ENCODE measurements around the gene COBLL1.

COBLL1 gene

DNA sequence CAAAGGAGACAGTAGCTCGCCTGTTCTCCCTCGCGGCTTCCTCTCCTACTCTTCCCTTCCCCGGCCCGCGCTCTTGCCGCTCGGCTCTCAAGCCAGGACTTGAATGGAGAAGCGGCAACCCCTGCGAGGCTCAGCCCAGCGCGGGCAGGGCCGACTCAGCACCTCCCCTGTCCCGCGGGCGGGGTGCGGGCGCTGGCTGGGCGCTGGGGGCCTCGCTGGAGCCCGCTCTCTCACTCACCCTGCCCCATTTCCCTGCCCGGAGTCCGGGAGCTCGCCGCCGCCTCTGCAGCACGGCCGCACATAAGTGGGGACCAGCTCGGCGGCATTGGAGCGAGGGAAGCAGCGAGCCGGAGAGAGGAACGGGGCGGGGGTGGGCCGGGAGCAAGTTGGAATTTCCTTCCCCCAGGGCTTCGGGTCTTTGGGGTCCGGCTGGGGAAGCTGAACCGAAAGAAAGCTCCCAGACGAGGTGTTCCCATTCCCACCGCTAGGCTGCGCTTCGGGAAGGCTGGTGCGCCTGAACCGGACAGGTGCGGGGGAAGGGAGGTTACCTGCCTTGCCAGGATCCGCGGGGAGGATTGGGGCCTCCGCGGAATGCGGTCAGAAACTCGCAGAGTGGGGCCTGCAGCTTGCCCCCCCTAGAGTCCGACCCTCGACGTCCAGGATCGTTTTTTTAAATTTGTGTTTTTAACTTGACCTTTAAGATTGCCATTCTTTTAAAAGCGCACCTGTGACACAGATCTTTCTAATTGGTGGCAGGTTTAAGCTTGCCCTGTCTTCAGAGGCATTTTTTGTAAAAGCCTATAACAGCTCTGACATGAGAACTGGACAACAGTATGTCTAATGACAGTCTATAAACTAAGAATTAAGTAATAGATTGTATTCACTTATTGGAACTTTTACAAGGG lies at the start of gene COBLL1:
Gene COBLL1, minus strand, starts transcription at position 105 of the 905 bp plus-strand sequence. CDS start 627 bp downstream, outside the sequence.
- peak within 1 kb of the TSS; percentile 97 for H3K9ac ChIP-seq (ENCODE audit: low read depth, low read length)
- H3K4me1 ChIP-seq (ENCODE audit: insufficient read depth, low read length), result peaks cover 9% of the 10 kb centered on the region; the same call in 1 of the 2 replicates
- H3K9me3 ChIP-seq (ENCODE audit: control insufficient read depth, insufficient read depth, low read length), result no peaks in the 10 kb centered on the region
- no peaks in the 10 kb centered on the region for H3K36me3 ChIP-seq (ENCODE audit: insufficient read depth, low read length)

GRCh38 chr2:164890544-164890943 lies 48.9 kb upstream of the COBLL1 start:
- Histone ChIP-seq H3K4me1 (ENCODE audit: insufficient read depth, low read length) (no peaks in the 10 kb centered on the region), H3K9me3 (ENCODE audit: control insufficient read depth, insufficient read depth, low read length) (no peaks in the 10 kb centered on the region), H3K9ac (ENCODE audit: low read depth, low read length) (no peak overlapping the region), H3K36me3 (ENCODE audit: insufficient read depth, low read length) (no peaks in the 10 kb centered on the region)

- Histone ChIP-seq H3K4me1 (ENCODE audit: insufficient read depth, low read length) (no peaks in the 10 kb centered on the region), H3K36me3 (ENCODE audit: insufficient read depth, low read length) (no peaks in the 10 kb centered on the region), H3K9ac (ENCODE audit: low read depth, low read length) (no peak overlapping the region), H3K9me3 (ENCODE audit: control insufficient read depth, insufficient read depth, low read length) (no peaks in the 10 kb centered on the region)
Observed at GRCh38 chr2:164888592-164888991, 47.0 kb upstream of the COBLL1 start.

DNA sequence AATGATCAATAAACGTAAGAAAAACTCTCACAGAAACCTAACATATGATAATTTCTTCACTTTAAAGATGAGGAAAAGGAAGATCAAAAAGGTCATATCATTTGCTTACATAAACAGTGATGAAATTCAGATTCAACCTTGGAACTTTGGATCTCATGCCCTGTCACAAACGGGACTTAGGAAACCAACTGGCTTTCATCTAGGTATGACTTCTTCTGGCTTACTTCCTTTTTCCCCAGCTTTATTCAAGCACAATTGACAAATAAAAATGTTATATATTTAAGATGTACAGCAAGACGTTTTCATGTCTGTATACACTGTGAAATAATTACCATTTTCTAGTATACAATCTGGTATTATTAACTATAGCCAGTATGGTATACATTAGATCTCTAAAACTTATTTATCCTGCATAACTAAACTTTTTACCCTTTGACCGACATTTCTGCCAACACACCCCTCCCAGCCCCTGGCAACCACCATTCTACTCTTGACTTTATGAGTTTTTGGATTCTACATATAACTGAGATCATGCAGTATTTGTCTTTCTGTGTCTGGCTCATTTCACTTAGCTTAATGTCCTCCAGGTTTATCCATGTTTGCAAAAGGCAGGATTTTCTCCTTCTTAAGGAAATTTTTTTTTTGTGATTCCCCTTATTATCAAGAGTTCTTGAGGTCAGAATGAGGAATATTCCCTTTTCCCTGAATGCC lies 46.0 kb upstream of the COBLL1 start:
- H3K4me1 ChIP-seq (ENCODE audit: insufficient read depth, low read length), result no peaks in the 10 kb centered on the region
- H3K36me3 ChIP-seq (ENCODE audit: insufficient read depth, low read length), result no peaks in the 10 kb centered on the region
- H3K9me3 ChIP-seq (ENCODE audit: control insufficient read depth, insufficient read depth, low read length), result no peaks in the 10 kb centered on the region
- no peak overlapping the region for H3K9ac ChIP-seq (ENCODE audit: low read depth, low read length)

GRCh38 chr2:164882276-164882675 lies 40.7 kb upstream of the COBLL1 start:
- no peaks in the 10 kb centered on the region for H3K36me3 ChIP-seq (ENCODE audit: insufficient read depth, low read length)
- no peak overlapping the region for H3K9ac ChIP-seq (ENCODE audit: low read depth, low read length)
- no peaks in the 10 kb centered on the region for H3K9me3 ChIP-seq (ENCODE audit: control insufficient read depth, insufficient read depth, low read length)
- no peaks in the 10 kb centered on the region; the same call in 1 of the 2 replicates for H3K4me1 ChIP-seq (ENCODE audit: insufficient read depth, low read length)

- H3K4me1 ChIP-seq (ENCODE audit: insufficient read depth, low read length), result no peaks in the 10 kb centered on the region; the same call in 1 of the 2 replicates
Observed at GRCh38 chr2:164881524-164881923, 39.9 kb upstream of the COBLL1 start.

GRCh38 chr2:164879901-164880535 lies 38.4 kb upstream of the COBLL1 start:
- H3K9me3 ChIP-seq (ENCODE audit: control insufficient read depth, insufficient read depth, low read length), result no peaks in the 10 kb centered on the region
- H3K36me3 ChIP-seq (ENCODE audit: insufficient read depth, low read length), result no peaks in the 10 kb centered on the region
- H3K4me1 ChIP-seq (ENCODE audit: insufficient read depth, low read length), result no peaks in the 10 kb centered on the region; the same call in 1 of the 2 replicates
- H3K9ac ChIP-seq (ENCODE audit: low read depth, low read length), result no peak overlapping the region

More at GRCh38 chr2:164881524-164881923, 39.9 kb upstream of the COBLL1 start:
- Histone ChIP-seq H3K9ac (ENCODE audit: low read depth, low read length) (no peak overlapping the region), H3K36me3 (ENCODE audit: insufficient read depth, low read length) (no peaks in the 10 kb centered on the region), H3K9me3 (ENCODE audit: control insufficient read depth, insufficient read depth, low read length) (no peaks in the 10 kb centered on the region)

GRCh38 chr2:164877927-164878326 lies 36.3 kb upstream of the COBLL1 start:
- no peaks in the 10 kb centered on the region; the same call in 1 of the 2 replicates for H3K4me1 ChIP-seq (ENCODE audit: insufficient read depth, low read length)
- H3K36me3 ChIP-seq (ENCODE audit: insufficient read depth, low read length), result no peaks in the 10 kb centered on the region
- H3K9me3 ChIP-seq (ENCODE audit: control insufficient read depth, insufficient read depth, low read length), result no peaks in the 10 kb centered on the region
- H3K9ac ChIP-seq (ENCODE audit: low read depth, low read length), result no peak overlapping the region

- Histone ChIP-seq H3K4me1 (ENCODE audit: insufficient read depth, low read length) (no peaks in the 10 kb centered on the region; the same call in 1 of the 2 replicates), H3K36me3 (ENCODE audit: insufficient read depth, low read length) (no peaks in the 10 kb centered on the region), H3K9ac (ENCODE audit: low read depth, low read length) (no peak overlapping the region), H3K9me3 (ENCODE audit: control insufficient read depth, insufficient read depth, low read length) (no peaks in the 10 kb centered on the region)
Observed at GRCh38 chr2:164877169-164877568, 35.5 kb upstream of the COBLL1 start.

GRCh38 chr2:164875334-164876205 lies 33.9 kb upstream of the COBLL1 start:
- H3K9ac ChIP-seq (ENCODE audit: low read depth, low read length), result no peak overlapping the region
- H3K9me3 ChIP-seq (ENCODE audit: control insufficient read depth, insufficient read depth, low read length), result no peaks in the 10 kb centered on the region
- no peaks in the 10 kb centered on the region for H3K36me3 ChIP-seq (ENCODE audit: insufficient read depth, low read length)
- H3K4me1 ChIP-seq (ENCODE audit: insufficient read depth, low read length), result no peaks in the 10 kb centered on the region; the same call in 1 of the 2 replicates

- Histone ChIP-seq H3K9ac (ENCODE audit: low read depth, low read length) (no peak overlapping the region), H3K9me3 (ENCODE audit: control insufficient read depth, insufficient read depth, low read length) (no peaks in the 10 kb centered on the region), H3K4me1 (ENCODE audit: insufficient read depth, low read length) (no peaks in the 10 kb centered on the region), H3K36me3 (ENCODE audit: insufficient read depth, low read length) (no peaks in the 10 kb centered on the region)
Observed at GRCh38 chr2:164873210-164873908, 31.7 kb upstream of the COBLL1 start.

GRCh38 chr2:164871404-164871803 lies 29.8 kb upstream of the COBLL1 start:
- no peaks in the 10 kb centered on the region for H3K36me3 ChIP-seq (ENCODE audit: insufficient read depth, low read length)
- H3K4me1 ChIP-seq (ENCODE audit: insufficient read depth, low read length), result no peaks in the 10 kb centered on the region

DNA sequence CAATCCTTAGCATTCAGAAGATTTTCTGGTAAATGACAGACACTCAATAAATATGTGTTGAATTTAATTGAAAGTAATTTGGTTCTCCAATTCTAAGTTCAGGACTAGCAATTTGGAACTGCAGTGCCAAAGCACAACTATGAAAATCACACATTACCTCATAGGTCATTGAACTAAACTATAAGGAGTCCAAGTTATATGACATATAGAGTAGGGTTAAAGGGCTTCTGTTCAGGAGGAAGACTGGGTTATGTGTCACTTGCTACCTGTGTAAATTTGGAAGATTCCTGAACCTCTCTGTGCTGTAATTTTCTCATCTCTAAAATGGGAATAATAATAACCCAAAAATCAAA lies 27.8 kb upstream of the COBLL1 start:
- H3K9me3 ChIP-seq (ENCODE audit: control insufficient read depth, insufficient read depth, low read length), result no peaks in the 10 kb centered on the region
- H3K4me1 ChIP-seq (ENCODE audit: insufficient read depth, low read length), result no peaks in the 10 kb centered on the region
- H3K36me3 ChIP-seq (ENCODE audit: insufficient read depth, low read length), result no peaks in the 10 kb centered on the region
- no peak overlapping the region for H3K9ac ChIP-seq (ENCODE audit: low read depth, low read length)

More at GRCh38 chr2:164871404-164871803, 29.8 kb upstream of the COBLL1 start:
- Histone ChIP-seq H3K9me3 (ENCODE audit: control insufficient read depth, insufficient read depth, low read length) (no peaks in the 10 kb centered on the region), H3K9ac (ENCODE audit: low read depth, low read length) (no peak overlapping the region)

Data from ES-I3 (cell line).